ENCODE data around the gene CCDC7.

Gene CCDC7

DNA sequence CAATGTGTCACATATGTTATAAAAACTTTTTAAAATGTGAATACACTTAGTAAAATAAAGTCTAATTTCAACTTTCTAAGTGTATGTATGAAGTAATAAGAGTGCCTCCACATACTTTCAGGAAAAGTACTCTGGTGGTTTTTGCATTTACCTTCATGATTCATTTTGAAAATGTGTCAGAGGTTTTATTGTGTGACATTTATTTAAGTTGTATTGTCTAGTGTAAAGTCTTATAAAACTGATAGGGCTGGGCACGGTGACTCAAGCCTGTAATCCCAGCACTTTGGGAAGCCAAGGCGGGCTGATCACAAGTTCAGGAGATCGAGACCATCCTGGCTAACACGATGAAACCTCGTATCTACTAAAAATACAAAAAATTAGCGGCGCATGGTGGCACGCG, 285.6 kb downstream of the CCDC7 start:
- no peaks in the 10 kb centered on the region for H3K79me1 ChIP-seq (ENCODE audit: low read length)
- no peak overlapping the region for H4K12ac ChIP-seq (ENCODE audit: low read depth, low read length)
- no peak overlapping the region for H3K18ac ChIP-seq (ENCODE audit: low read length)
- H3K14ac ChIP-seq (ENCODE audit: low read length) = no peak overlapping the region
- H3K4me3 ChIP-seq (ENCODE audit: low read depth, low read length) = no peak overlapping the region
- no peak overlapping the region for H3K4me2 ChIP-seq (ENCODE audit: low read length)
- H3K79me2 ChIP-seq (ENCODE audit: control insufficient read depth, insufficient read depth, low read length, poor library complexity) = no peaks in the 10 kb centered on the region
- H3K27ac ChIP-seq (ENCODE audit: low read depth, low read length) = no peak overlapping the region
- H3K23ac ChIP-seq (ENCODE audit: low read length) = no peak overlapping the region
- no peaks in the 10 kb centered on the region for H3K9me3 ChIP-seq (ENCODE audit: insufficient read depth, low read depth, low read length)
- H4K91ac ChIP-seq (ENCODE audit: low read depth, low read length) = no peak overlapping the region
- H2BK12ac ChIP-seq (ENCODE audit: low read length) = no peak overlapping the region
- no peak overlapping the region for H3K9ac ChIP-seq (ENCODE audit: low read length)
- H3K27me3 ChIP-seq (ENCODE audit: insufficient read depth, low read length) = no peaks in the 10 kb centered on the region
- no peak overlapping the region for H2AFZ ChIP-seq (ENCODE audit: insufficient read depth, low read length, poor library complexity)
- no peak overlapping the region for H2BK5ac ChIP-seq (ENCODE audit: low read depth, low read length, poor library complexity)
- no CpG with 5 or more reads among the region's 9 CpGs for WGBS (ENCODE audit: extremely low coverage, insufficient coverage, insufficient read length)
- H3K4me1 ChIP-seq (ENCODE audit: control insufficient read depth in 1 of 2, insufficient read depth in 2 of 2, low read length in 2 of 2) = no peaks in the 10 kb centered on the region
- H4K8ac ChIP-seq (ENCODE audit: low read depth, low read length) = no peak overlapping the region
- H2BK120ac ChIP-seq (ENCODE audit: insufficient read depth, low read length, poor library complexity) = no peak overlapping the region
- no peak overlapping the region for H2AK5ac ChIP-seq (ENCODE audit: low read length)
- H3K4ac ChIP-seq (ENCODE audit: low read depth, low read length) = no peak overlapping the region
- no peak for DNase-seq
- no peaks in the 10 kb centered on the region for H3K36me3 ChIP-seq (ENCODE audit: control insufficient read depth in 1 of 2, insufficient read depth in 2 of 2, low read length in 2 of 2)

DNA sequence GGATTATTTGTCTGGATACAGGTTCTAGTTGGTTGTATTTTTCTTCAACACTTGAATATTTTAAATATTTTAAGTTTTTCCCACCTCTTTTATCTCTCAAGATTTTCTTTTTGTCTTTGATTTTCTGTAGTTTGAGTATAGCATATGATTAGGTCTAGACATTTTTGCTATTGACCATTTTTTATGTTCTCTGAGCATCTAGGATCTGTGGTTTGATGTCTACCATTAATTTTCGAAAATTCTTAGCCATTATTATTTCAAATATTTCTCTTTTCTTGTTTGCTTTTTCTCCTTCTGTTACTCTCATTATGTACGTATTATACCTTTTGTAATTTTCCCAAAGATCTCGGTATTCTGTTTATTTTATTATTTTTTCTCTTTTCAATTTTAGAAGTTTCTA, 293.0 kb downstream of the CCDC7 start:
- Histone ChIP-seq H2BK120ac (ENCODE audit: insufficient read depth, low read length, poor library complexity) (no peak overlapping the region), H3K23ac (ENCODE audit: low read length) (no peak overlapping the region), H2BK12ac (ENCODE audit: low read length) (no peak overlapping the region), H4K12ac (ENCODE audit: low read depth, low read length) (no peak overlapping the region), H3K4ac (ENCODE audit: low read depth, low read length) (no peak overlapping the region), H3K79me2 (ENCODE audit: control insufficient read depth, insufficient read depth, low read length, poor library complexity) (no peaks in the 10 kb centered on the region), H3K18ac (ENCODE audit: low read length) (no peak overlapping the region), H3K9me3 (ENCODE audit: insufficient read depth, low read depth, low read length) (no peaks in the 10 kb centered on the region), H3K27ac (ENCODE audit: low read depth, low read length) (no peak overlapping the region), H2AK5ac (ENCODE audit: low read length) (no peak overlapping the region), H3K79me1 (ENCODE audit: low read length) (no peaks in the 10 kb centered on the region), H2BK5ac (ENCODE audit: low read depth, low read length, poor library complexity) (no peak overlapping the region), H3K4me3 (ENCODE audit: low read depth, low read length) (no peak overlapping the region), H3K4me2 (ENCODE audit: low read length) (no peak overlapping the region), H3K14ac (ENCODE audit: low read length) (no peak overlapping the region), H3K36me3 (ENCODE audit: control insufficient read depth in 1 of 2, insufficient read depth in 2 of 2, low read length in 2 of 2) (no peaks in the 10 kb centered on the region), H2AFZ (ENCODE audit: insufficient read depth, low read length, poor library complexity) (no peak overlapping the region), H3K27me3 (ENCODE audit: insufficient read depth, low read length) (no peaks in the 10 kb centered on the region), H3K4me1 (ENCODE audit: control insufficient read depth in 1 of 2, insufficient read depth in 2 of 2, low read length in 2 of 2) (no peaks in the 10 kb centered on the region), H4K8ac (ENCODE audit: low read depth, low read length) (no peak overlapping the region), H3K9ac (ENCODE audit: low read length) (no peak overlapping the region), H4K91ac (ENCODE audit: low read depth, low read length) (no peak overlapping the region)
- no peak for DNase-seq
- WGBS (ENCODE audit: extremely low coverage, insufficient coverage, insufficient read length) = no CpG with 5 or more reads among the region's 3 CpGs

DNA sequence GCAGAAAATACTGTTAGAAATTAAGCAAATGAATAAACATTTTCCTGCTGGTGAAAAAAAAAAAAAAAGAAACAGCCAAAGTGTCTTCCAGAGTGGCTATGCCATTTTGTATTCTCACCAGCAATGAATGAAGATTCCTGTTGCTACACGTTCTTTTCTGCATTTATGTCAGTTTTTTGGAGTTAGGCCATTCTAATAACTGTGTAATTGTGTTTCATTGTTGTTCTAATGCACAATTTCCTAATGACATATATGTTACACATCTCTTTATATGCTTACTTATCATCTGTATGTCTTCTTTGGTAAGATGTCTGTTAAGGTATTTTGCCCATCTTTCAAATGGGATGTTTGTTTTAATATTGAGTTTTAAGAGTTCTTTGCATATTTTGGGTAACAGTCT, 298.4 kb downstream of the CCDC7 start:
- Histone ChIP-seq H3K27ac (ENCODE audit: low read depth, low read length) (no peak overlapping the region), H2BK5ac (ENCODE audit: low read depth, low read length, poor library complexity) (no peak overlapping the region), H2AFZ (ENCODE audit: insufficient read depth, low read length, poor library complexity) (no peak overlapping the region), H4K12ac (ENCODE audit: low read depth, low read length) (no peak overlapping the region), H3K4me3 (ENCODE audit: low read depth, low read length) (no peak overlapping the region), H2BK12ac (ENCODE audit: low read length) (no peak overlapping the region), H3K23ac (ENCODE audit: low read length) (no peak overlapping the region), H4K91ac (ENCODE audit: low read depth, low read length) (no peak overlapping the region), H2AK5ac (ENCODE audit: low read length) (no peak overlapping the region), H3K79me1 (ENCODE audit: low read length) (no peaks in the 10 kb centered on the region), H3K9me3 (ENCODE audit: insufficient read depth, low read depth, low read length) (peaks cover 8% of the 10 kb centered on the region), H3K79me2 (ENCODE audit: control insufficient read depth, insufficient read depth, low read length, poor library complexity) (no peaks in the 10 kb centered on the region), H2BK120ac (ENCODE audit: insufficient read depth, low read length, poor library complexity) (no peak overlapping the region), H3K4me1 (ENCODE audit: control insufficient read depth in 1 of 2, insufficient read depth in 2 of 2, low read length in 2 of 2) (no peaks in the 10 kb centered on the region), H3K18ac (ENCODE audit: low read length) (no peak overlapping the region), H3K4ac (ENCODE audit: low read depth, low read length) (no peak overlapping the region), H4K8ac (ENCODE audit: low read depth, low read length) (no peak overlapping the region), H3K14ac (ENCODE audit: low read length) (no peak overlapping the region), H3K27me3 (ENCODE audit: insufficient read depth, low read length) (no peaks in the 10 kb centered on the region), H3K9ac (ENCODE audit: low read length) (no peak overlapping the region), H3K36me3 (ENCODE audit: control insufficient read depth in 1 of 2, insufficient read depth in 2 of 2, low read length in 2 of 2) (no peaks in the 10 kb centered on the region), H3K4me2 (ENCODE audit: low read length) (no peak overlapping the region)
- no peak for DNase-seq
- no CpG with 5 or more reads among the region's 1 CpG for WGBS (ENCODE audit: extremely low coverage, insufficient coverage, insufficient read length)

DNA sequence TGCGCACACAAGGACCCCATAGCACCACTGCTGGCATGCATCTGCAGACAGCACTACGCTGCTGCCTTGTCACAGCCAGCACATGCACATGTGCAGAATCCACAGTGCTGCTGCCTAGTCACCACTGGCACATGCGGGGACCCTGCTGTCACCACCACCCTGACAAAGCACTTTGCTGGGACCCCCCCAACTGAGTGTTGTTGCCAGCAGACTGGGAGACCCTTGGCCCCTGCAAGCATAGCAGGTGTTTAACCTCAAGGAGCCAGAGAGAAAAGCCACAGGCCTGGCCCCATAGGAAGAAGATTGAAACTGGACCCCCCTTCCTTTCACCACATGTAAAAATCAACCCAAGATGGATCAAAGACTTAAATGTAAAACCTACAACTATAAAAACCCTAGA, 300.9 kb downstream of the CCDC7 start:
- H3K9me3 ChIP-seq (ENCODE audit: insufficient read depth, low read depth, low read length) = peaks cover 8% of the 10 kb centered on the region
- H3K79me2 ChIP-seq (ENCODE audit: control insufficient read depth, insufficient read depth, low read length, poor library complexity) = no peaks in the 10 kb centered on the region
- no peaks in the 10 kb centered on the region for H3K36me3 ChIP-seq (ENCODE audit: control insufficient read depth in 1 of 2, insufficient read depth in 2 of 2, low read length in 2 of 2)
- H2AFZ ChIP-seq (ENCODE audit: insufficient read depth, low read length, poor library complexity) = no peak overlapping the region
- no peak for DNase-seq
- H3K4me2 ChIP-seq (ENCODE audit: low read length) = no peak overlapping the region
- H2AK5ac ChIP-seq (ENCODE audit: low read length) = no peak overlapping the region
- H4K91ac ChIP-seq (ENCODE audit: low read depth, low read length) = no peak overlapping the region
- H4K8ac ChIP-seq (ENCODE audit: low read depth, low read length) = no peak overlapping the region
- WGBS (ENCODE audit: extremely low coverage, insufficient coverage, insufficient read length) = no CpG with 5 or more reads among the region's 3 CpGs
- H3K79me1 ChIP-seq (ENCODE audit: low read length) = no peaks in the 10 kb centered on the region
- H4K12ac ChIP-seq (ENCODE audit: low read depth, low read length) = no peak overlapping the region
- no peak overlapping the region for H2BK5ac ChIP-seq (ENCODE audit: low read depth, low read length, poor library complexity)
- H3K27ac ChIP-seq (ENCODE audit: low read depth, low read length) = no peak overlapping the region
- no peak overlapping the region for H3K14ac ChIP-seq (ENCODE audit: low read length)
- H3K18ac ChIP-seq (ENCODE audit: low read length) = no peak overlapping the region
- no peak overlapping the region for H3K9ac ChIP-seq (ENCODE audit: low read length)
- H3K4ac ChIP-seq (ENCODE audit: low read depth, low read length) = no peak overlapping the region
- H3K4me3 ChIP-seq (ENCODE audit: low read depth, low read length) = peak overlapping the region; percentile 11
- H3K4me1 ChIP-seq (ENCODE audit: control insufficient read depth in 1 of 2, insufficient read depth in 2 of 2, low read length in 2 of 2) = no peaks in the 10 kb centered on the region
- H3K27me3 ChIP-seq (ENCODE audit: insufficient read depth, low read length) = no peaks in the 10 kb centered on the region
- H2BK120ac ChIP-seq (ENCODE audit: insufficient read depth, low read length, poor library complexity) = no peak overlapping the region
- no peak overlapping the region for H3K23ac ChIP-seq (ENCODE audit: low read length)
- no peak overlapping the region for H2BK12ac ChIP-seq (ENCODE audit: low read length)

Data from trophoblast cell (in vitro differentiated cells and primary cell).